GM18502 (cell line): ENCODE measurements around the gene SLC25A1.

Source experiments
- ATAC-seq: cut with Tn5 transposase; IDR thresholded peaks from one replicate; pipeline ENCODE4 v1.9.1; 2021; ENCODE audit warnings: mild to moderate bottlenecking; ENCODE audit not compliant: unreplicated experiment, poor library complexity

Gene SLC25A1

DNA sequence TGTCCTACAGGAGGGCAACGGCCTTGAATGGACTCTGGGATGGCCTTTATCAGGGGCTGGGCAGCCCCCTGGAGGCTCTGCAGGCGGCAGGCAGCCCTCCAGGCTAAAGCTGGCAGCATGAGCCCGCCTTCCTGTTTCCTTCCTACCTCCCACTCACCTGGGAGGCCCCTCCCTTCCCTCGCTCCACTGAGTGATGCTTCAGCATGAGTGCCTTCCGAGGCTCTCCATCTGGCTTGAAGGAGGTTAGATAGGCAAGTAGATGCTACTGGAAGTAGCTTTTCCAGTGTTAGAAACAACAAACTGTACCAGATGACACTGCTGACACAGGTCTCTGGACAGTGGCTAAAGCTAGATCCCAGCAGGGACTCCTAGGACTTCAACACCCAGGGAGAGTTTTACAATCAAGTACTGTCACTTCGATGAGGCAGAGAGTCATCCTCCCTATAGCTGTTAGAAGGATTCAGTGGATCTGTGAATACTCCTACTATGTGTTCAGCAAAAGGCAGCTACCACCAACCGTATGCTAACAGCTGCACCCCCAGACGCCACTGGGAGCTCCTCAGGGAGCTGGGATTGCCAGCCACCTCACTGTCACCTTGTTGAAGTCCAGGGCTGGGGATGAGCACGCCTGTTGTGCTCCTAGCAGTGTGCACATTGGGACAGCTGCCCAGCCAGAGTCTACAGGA lies 4.1 kb upstream of the SLC25A1 start:
- no peak for ATAC-seq

DNA sequence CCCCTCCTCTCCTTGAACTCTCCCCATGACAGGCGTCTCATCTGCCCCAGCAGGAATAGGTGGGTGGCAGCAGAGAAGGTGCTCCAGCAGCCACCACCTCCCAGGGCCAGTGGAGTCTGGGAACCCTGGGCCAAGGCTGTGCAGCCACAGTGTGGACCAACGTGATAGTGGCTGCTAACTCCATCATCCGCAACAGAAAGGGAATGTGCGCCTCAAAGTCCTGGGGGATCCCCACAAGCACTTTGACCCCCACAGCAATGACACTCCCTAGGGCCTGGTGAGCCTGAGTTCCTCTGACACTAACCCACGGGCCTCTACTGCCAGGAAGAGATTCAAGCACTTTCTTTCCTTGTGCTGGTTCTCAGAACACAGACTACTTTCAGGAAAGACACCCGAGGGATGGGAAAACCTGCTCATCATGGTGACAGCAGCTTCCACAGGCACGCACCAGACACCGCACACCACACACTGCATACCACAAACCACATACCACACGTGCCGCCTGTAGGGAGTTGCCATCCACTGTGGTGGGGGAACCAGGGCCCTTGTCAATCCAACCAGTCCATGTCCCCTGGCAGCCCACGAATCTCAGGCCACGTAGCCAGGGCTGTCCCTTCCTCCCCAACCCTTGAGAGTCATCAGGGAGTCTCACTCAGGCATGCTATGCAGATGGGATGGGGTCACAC lies 3.4 kb upstream of the SLC25A1 start:
- ATAC-seq, result no peak

DNA sequence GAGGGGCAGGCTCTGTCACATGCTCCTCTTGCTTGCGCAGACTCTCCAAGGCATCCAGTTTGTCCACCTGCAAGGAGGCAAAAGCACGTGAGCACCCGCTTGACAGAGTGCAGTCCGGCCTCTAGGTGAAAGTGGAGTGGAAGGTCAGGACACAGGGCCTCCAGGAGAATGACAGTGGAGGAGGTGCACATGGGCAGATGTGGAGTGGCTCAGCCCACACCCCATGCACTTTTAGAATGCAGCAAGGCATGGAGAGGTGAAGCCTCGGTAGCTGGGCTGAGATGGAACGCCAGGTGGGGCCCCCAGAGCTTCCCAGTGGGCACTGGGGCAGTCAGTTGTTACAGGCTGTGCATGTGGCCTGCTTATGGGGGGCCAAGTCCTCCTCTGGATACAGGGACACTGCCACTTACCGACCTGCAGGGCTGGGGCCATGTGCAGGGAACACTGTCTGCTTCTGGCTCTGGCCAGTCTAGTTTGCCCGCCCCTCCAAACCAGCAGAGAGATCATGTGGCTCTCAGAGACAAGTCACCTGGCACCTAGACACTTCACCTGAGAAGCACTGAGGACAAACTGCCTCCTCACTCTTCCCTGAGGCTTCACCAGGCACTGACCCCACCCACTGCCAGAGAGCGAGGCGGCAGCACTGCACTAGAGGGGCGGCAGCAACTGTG lies 2.3 kb upstream of the SLC25A1 start:
- ATAC-seq, result no peak

DNA sequence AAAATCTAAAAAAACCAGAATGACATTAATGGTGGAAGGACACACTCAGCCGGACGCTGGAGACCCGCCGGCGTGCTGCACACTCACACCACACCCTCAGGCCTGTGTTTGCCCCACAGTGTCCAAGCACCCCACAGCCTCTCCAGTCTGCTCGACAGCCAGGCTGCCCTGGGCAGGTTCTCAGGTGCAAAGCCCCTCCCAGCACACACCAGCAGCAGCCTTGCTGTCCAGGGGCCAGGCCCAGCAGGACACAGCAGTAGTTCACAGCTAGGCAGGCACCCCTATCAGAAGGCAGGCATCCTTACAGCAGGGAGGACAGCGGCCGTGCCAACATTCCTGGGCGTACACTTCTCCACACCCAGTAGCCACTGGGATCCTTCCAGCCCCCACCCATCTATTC lies 1.7 kb upstream of the SLC25A1 start:
- ATAC-seq, result no peak

DNA sequence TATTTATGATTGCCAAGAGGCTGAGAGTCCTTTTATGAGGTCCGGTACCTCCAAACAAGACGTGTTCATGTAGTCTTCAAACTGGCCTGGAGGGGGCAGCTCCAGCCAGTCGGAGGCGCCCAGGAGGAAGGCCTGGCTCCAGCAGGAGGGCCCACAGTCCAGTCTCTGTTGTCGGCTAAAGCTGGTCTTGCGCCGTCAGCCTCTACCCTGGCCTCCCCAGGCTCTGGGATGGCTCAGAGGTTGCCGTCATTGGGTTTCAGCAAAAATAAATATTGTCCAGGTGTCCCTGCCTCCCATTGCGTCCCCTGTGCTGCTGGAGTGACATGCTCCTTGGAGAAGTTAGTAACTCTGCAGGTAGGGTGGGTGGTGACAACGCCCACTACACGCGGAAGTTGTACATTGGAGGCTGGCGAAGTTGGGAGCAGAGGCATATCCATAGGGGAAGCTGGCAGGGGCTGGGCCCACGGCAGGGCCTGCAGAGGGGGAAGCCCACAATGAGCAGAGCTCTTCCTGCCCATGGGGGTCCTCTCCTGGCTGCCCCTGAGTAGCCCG lies 1.0 kb upstream of the SLC25A1 start:
- ATAC-seq, result peak; percentile 37

DNA sequence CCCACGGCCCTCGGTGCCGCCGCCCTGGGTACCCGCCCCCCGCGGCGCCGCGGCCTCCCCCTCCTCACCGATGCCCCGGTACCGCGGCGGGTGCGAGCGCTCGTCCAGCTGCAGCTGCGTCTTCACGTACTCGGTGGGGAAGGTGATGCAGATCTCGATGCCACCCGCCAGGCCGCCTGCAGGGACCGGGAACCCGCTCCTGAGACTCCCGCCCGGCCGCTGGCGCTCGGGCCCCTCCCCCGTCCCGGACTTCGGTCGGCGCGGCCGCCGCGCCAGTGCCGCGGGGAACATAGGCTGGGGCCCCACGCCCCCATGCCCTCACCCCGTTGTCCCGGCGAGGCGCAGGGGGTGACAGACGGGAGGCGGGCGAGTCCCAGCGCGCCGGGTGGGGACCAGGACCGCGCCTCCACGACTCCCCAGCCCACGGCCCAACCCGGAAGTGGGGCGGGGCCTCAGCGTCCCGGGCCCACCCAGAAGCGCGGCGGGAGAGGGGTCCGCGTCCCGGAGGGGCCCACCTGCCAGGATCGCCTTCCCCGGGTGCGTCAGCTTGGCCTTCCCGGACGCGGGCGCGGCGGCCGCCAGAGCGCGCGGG lies 375 bp downstream of the SLC25A1 start:
- ATAC-seq, result peak; percentile 43

DNA sequence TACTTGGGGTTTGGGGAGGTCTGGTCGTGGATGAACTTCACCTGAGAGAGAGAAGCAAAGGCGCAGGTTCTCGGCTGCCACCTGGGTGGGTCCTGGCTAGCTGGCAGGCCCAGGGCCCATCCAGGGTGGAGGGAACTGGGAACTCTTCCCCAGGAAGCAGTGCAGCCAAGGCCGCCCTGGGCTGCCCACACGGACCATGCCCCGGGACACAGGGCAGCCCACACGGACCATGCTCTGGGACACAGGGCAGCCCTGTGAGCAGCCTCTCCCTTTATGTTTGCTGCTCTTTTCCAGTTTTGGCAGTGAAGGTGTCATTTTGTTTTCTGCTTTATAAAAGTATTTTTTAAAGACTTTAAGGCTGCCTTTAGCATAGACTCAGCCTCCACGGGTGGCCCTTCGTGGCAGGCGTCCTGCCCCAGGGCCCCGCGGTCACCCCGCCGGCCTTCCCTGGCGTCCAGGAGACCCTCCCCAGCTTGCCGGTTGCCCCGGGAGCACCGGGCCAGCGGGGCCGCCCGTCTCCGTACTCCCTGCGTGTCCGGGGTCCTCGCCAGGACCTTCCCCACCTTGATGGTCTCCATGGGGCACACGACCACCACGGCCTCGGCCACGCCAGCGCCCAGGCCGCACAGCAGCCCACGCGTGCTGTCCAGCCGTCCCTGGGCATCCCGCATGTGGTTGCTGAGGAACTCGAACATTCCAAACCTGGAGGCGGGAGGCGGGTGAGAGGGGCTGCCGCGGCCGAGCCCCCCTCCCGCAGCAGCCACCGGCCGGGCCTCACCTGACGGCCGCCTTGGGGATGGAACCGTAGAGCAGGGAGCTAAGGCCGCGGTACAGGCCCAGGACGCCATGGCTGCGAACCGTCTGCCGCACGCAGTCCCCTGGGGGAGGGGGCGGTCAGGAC lies 1.1 kb downstream of the SLC25A1 start:
- ATAC-seq, result no peak

DNA sequence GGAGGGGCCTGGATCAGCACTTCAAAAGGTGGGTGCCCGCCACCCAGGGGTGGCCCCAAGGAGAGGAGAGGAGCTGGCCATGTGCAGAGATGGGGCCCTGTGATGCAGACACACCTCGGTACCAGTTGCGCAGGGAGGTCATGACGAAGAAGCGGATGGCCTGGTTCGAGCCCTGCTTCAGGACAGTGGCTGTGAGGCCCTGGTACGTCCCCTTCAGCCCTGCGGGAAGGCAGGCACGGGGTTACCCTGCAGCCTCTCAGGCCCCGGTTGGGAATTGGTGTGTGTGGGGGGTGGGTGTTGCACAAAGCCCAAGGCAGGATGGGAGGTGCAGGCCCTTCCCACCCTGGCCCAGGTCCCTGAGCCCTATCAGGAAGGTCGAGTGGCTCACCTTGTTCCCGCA lies 1.8 kb downstream of the SLC25A1 start:
- ATAC-seq, result no peak

DNA sequence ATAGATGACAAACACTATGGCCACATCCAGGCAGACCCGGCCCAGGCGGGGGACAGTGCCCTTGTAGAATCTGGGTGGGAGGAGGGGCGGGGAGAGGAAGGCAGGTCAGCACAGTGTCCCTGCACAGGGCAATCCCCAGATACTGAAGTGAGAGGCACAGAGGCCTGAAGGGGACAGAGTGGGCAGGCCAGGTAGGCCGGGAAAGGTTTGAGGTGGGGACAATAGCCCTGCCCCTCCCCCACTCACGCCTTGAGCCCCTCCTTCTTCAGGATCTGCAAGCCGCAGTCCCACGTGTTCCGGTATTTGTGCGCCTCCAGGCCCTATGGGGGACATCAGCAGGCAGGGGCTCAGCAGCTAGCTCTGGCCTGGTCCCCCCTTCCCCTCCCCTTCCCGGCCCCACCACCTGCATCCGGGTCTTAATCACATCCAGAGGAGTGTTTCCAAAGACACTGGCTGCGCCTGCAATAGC lies 2.3 kb downstream of the SLC25A1 start:
- ATAC-seq, result no peak

DNA sequence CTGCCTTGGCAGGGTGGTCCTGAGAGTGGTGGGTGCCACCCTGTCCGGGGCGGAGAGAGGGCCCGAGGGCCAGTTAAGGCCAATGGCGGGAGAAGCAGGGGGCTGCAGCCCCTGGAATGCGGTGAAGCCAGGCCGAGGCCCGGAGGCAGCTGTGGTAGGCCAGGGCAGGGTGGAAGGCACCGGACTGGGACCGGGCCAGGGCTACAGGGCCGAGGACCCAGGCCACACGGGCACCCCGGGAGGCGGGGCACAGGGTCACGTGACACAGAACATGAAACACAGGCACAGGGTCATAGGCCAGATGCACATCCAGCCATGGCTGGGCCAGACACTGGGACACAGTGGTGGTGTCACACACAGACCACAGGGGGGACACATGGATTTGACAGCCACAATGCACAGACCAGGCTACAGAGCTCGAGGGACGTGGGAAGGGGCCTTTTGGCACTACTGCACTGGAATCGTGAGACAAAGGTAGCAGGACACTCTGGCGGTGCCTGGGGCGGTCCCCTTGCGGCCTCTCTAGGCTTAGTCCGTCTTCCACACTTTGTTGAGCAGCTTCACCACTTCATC lies 2.8 kb downstream of the SLC25A1 start:
- ATAC-seq, result no peak

DNA sequence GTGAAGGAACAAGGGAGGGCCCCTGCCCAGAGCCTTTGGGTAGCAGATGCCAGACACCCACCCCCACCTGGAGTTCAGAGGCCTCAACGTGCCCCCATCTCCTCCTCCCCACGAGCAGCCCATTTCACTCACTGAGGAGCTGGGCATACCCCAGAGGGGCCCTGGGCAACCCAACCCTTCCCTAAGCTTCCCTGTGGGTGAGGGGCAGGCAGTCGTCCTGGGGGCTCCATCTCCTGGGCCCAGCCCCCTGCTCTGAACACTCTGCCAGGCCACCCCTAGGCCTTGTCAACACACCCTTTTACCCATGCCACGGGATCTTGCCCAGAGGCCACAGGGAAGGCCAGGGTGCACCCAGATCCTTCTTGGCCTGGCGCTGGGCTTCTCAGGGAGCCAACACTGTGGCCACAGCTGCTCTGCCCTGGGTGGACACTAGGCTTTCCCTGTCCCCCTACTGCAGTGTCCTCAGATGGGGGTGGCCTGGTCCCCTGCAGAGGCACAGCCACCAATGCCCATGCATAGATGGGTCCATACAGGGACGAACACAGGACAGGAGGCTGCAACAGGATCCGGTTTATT lies 3.4 kb downstream of the SLC25A1 start:
- ATAC-seq, result no peak

DNA sequence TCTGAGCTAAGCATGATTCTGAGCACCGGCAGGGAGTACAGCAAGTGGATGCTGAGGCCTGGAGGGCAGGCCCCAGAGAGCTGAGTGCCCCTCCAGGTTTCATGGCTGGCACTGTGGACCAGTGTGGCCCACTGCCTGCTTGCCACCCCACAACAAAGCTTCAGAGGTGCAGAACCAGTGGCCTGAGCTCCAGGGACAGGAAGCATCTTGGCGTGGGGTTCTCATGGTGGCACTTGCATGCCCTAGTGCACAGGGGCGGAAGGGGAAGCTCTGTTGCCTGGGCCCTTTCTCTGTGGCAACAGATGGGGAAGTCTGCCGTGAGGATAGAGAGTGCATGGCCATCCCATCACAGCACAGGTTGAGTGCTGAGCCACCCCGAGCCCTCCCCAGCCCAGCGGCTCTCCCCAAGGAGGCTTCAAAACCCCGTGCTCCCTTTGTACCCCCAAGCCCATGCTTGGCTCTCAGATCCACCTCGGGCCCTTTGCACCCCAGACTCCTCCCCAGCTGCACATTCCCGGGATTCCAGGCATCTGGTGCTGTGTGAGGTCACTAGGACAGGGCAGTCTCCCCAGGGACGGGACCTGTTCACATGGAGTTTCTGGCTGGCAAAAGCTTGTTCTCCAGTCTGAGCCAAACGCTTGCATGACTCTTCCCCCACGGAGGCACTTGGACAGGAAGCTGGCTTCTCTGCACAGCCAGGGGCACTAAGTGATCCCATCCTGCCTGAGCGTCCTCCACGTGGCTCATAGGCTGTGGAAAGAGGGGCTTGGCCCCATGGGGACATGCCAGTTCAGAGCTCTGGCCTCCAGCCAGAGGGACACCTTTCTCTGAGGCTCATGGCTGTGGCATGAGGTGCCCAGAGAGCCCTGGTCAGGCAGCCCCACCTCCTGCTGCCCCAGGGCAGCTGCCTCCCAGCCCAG lies 4.2 kb downstream of the SLC25A1 start:
- ATAC-seq, result no peak

DNA sequence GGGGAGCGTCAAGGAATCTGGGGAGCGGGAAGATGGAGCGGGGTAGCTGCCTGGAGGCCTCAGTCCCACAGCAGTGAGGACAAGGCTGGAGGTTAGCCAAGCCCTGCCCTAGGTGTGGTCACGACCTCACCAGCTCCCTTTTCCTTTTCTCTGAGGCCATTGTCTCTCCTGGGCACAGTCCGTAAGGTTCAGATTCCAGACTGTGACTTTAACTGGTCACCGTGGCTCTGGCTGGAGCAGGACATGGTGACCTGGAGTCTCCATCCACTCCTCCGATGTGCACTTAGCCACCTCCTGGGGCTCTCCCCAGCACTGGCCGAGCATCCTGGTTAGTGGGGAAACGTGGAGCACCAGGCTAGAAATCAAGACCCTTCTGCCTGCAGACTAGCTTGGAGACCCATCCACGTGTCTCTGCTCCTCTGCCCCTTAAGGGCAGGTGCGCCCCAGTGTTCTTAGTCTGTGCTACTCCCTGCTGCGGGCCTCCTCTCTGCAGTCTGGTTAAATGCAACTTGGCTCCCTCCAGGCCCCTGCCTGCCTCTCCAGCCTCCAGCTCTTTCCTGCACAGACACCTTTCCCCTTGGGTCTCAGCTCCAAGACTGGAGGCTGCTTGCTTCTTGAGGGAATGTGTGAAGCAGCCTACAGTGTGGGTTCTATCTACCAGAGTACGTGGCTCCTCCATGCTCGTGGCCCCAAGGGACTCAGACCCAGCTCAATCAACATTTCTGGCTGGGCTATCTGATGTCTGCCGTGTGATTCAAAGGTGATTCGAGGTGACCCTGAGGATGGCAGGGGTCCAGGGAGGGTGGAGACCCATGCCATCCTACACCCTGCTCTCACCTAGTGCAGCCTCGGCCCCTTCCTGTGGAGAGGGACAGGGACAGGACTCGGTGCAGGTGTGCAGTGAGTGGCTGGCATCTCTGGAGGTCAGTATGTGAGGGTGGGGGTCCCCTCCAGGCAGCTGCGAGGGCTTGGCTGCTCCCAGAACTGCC lies 5.2 kb downstream of the SLC25A1 start:
- ATAC-seq, result no peak

DNA sequence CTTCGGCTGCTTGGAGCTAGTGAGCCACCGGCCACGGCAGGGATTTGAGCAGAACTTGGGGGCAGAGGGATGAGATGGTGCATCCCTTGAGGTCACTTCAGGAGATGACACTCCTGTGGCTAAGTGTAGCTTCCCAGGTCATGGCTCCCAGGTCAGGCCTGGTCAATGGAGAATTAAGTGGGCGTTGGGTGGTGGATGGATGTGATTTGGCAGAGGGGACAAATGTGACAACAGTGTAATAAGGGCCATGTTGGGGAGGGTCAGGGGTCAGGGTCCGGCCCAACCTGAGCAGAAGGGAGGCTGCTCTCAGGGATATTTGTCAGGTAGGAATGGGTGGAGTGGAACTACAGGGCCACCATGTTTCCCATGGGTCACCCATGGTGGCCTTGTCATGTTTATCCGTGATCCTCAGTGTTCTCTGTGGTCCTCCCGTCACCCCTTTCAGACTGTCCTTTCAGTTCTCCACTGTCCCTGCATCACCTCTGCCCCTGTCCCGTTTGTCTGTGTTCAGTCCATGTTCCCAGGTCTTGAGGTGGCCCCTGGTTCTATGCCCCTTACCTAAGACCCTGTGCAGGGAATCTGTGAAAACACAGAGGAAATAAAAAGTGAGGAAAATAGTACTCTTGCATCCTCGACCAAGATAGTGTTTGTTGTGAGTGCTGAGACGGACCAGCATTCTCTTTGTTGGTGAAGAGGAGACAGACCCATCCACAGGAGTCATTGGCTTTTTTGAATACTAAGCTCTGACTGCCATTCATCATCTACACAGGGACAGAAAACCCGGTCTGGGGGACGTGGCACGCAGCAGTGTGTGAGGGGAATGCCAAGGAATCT lies 6.1 kb downstream of the SLC25A1 start:
- ATAC-seq, result no peak

DNA sequence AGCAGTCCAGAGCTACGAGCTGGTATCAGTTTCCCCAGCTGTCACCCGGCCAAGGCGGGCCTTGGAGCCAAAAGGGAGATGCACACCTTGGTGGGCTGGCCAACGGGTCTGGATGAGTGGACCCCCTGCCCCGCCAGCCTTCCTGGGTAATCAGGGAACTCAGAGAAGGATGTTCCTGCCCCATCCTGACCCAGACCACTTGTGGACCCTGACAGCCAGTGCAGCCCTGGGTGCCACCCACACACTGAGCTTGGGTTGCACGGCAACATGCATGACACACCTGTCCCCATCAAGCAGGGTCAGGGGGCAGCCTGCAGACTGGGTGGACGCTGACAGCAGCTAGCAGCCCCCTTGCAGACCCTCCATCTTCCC lies 8.6 kb downstream of the SLC25A1 start:
- no peak for ATAC-seq
